ENCODE results near the gene IL12RB1. TPM values are rescaled to one million over a fixed set of nuclear protein-coding genes. Genes with fewer than 3 reads are reported as not detected.
"Not testable (repeated sequence)": the region's sequence is repeated elsewhere in the genome, so short reads cannot be mapped to it uniquely, and the experiment has no call there.

The IL12RB1 gene
- total RNA-seq, 1 donor from 2014 or later = not detected

GRCh38 chr19:18109341-18109732 lies 22.6 kb upstream of the IL12RB1 start:
- H3K36me3 Mint-ChIP-seq (ENCODE audit: unreplicated experiment) = no peaks in the 10 kb centered on the region
- no peak for TF ChIP-seq CTCF (IDR thresholded peaks at IDR 0.05; ENCODE audit: partially characterized antibody, unreplicated experiment)
- H3K4me3 Mint-ChIP-seq (ENCODE audit: unreplicated experiment) = peak overlapping the region; percentile 76
- H3K27ac Mint-ChIP-seq (ENCODE audit: unreplicated experiment) = no peak overlapping the region
- peaks cover 8% of the 10 kb centered on the region for H3K9me3 Mint-ChIP-seq (ENCODE audit: unreplicated experiment)
- H3K4me1 Mint-ChIP-seq (ENCODE audit: low read depth, unreplicated experiment) = peaks cover 6% of the 10 kb centered on the region
- H3K27me3 Mint-ChIP-seq (ENCODE audit: unreplicated experiment) = peaks cover 5% of the 10 kb centered on the region
- DNase-seq = no peak

GRCh38 chr19:18108897-18109296 lies 22.2 kb upstream of the IL12RB1 start:
- Mint-ChIP-seq H3K36me3 (ENCODE audit: unreplicated experiment) (no peaks in the 10 kb centered on the region), H3K4me3 (ENCODE audit: unreplicated experiment) (peak overlapping the region; percentile 76), H3K27ac (ENCODE audit: unreplicated experiment) (peak overlapping the region; percentile 56), H3K27me3 (ENCODE audit: unreplicated experiment) (peaks cover 5% of the 10 kb centered on the region), H3K4me1 (ENCODE audit: low read depth, unreplicated experiment) (peaks cover 6% of the 10 kb centered on the region), H3K9me3 (ENCODE audit: unreplicated experiment) (peaks cover 8% of the 10 kb centered on the region)
- no peak for DNase-seq
- TF ChIP-seq CTCF (IDR thresholded peaks at IDR 0.05; ENCODE audit: partially characterized antibody, unreplicated experiment) = no peak

GRCh38 chr19:18107235-18107634 lies 20.5 kb upstream of the IL12RB1 start:
- Mint-ChIP-seq H3K4me1 (ENCODE audit: low read depth, unreplicated experiment) (peaks cover 6% of the 10 kb centered on the region), H3K36me3 (ENCODE audit: unreplicated experiment) (no peaks in the 10 kb centered on the region), H3K27ac (ENCODE audit: unreplicated experiment) (no peak overlapping the region), H3K4me3 (ENCODE audit: unreplicated experiment) (peak overlapping the region; percentile 57), H3K9me3 (ENCODE audit: unreplicated experiment) (peaks cover 8% of the 10 kb centered on the region), H3K27me3 (ENCODE audit: unreplicated experiment) (peaks cover 5% of the 10 kb centered on the region)
- no peak for DNase-seq
- no peak for TF ChIP-seq CTCF (IDR thresholded peaks at IDR 0.05; ENCODE audit: partially characterized antibody, unreplicated experiment)

- not testable (repeated sequence) for H3K9me3 Mint-ChIP-seq (ENCODE audit: unreplicated experiment); H3K27me3 Mint-ChIP-seq (ENCODE audit: unreplicated experiment); H3K4me3 Mint-ChIP-seq (ENCODE audit: unreplicated experiment); DNase-seq; H3K4me1 Mint-ChIP-seq (ENCODE audit: low read depth, unreplicated experiment); H3K36me3 Mint-ChIP-seq (ENCODE audit: unreplicated experiment); H3K27ac Mint-ChIP-seq (ENCODE audit: unreplicated experiment)
Observed at GRCh38 chr19:18105259-18105658, 18.5 kb upstream of the IL12RB1 start.

GRCh38 chr19:18104793-18105131 lies 18.0 kb upstream of the IL12RB1 start:
- Mint-ChIP-seq H3K27ac (ENCODE audit: unreplicated experiment) (peak overlapping the region; percentile 64), H3K4me3 (ENCODE audit: unreplicated experiment) (peak overlapping the region; percentile 65), H3K4me1 (ENCODE audit: low read depth, unreplicated experiment) (peaks cover 7% of the 10 kb centered on the region), H3K9me3 (ENCODE audit: unreplicated experiment) (peaks cover 7% of the 10 kb centered on the region), H3K36me3 (ENCODE audit: unreplicated experiment) (no peaks in the 10 kb centered on the region), H3K27me3 (ENCODE audit: unreplicated experiment) (peaks cover 5% of the 10 kb centered on the region)
- TF ChIP-seq CTCF (IDR thresholded peaks at IDR 0.05; ENCODE audit: partially characterized antibody, unreplicated experiment) = no peak
- no peak for DNase-seq

All from glutamatergic neuron (in vitro differentiated cells).